Muscle layer of colon (tissue), 2 donors: ENCODE data around the gene RBM46.

Experiments
- H3K27ac ChIP-seq: one replicate; pipeline ENCODE4 v1.7.0; 2013; ENCODE audit warnings: low read depth, mild to moderate bottlenecking, low read length, moderate library complexity
- H3K27me3 ChIP-seq, 2 donors: one replicate each; pipeline ENCODE4 v1.7.0; 2013; ENCODE audit warnings: low read length in 2 of 2, mild to moderate bottlenecking in 2 of 2; ENCODE audit not compliant: insufficient read depth in 2 of 2, control insufficient read depth in 1 of 2
- H3K36me3 ChIP-seq: one replicate; pipeline ENCODE4 v1.7.0; 2013; ENCODE audit warnings: mild to moderate bottlenecking, low read length; ENCODE audit not compliant: insufficient read depth
- H3K4me1 ChIP-seq: one replicate; pipeline ENCODE4 v1.7.0; 2013; ENCODE audit warnings: mild to moderate bottlenecking, low read length; ENCODE audit not compliant: insufficient read depth
- H3K4me3 ChIP-seq, 2 donors: one replicate each; pipeline ENCODE4 v1.7.0; 2013; ENCODE audit warnings: low read length in 2 of 2, low read depth in 1 of 2, mild to moderate bottlenecking in 1 of 2, moderate library complexity in 1 of 2
- H3K9ac ChIP-seq: one replicate; pipeline ENCODE4 v1.7.0; 2013; ENCODE audit warnings: low read length
- H3K9me3 ChIP-seq: one replicate; pipeline ENCODE4 v1.7.0; 2013; ENCODE audit warnings: mild to moderate bottlenecking, low read length
- donor health status: abdominal sarcoma.
- donor health status: Adenocarcinoma of cecum.

RBM46 gene

DNA sequence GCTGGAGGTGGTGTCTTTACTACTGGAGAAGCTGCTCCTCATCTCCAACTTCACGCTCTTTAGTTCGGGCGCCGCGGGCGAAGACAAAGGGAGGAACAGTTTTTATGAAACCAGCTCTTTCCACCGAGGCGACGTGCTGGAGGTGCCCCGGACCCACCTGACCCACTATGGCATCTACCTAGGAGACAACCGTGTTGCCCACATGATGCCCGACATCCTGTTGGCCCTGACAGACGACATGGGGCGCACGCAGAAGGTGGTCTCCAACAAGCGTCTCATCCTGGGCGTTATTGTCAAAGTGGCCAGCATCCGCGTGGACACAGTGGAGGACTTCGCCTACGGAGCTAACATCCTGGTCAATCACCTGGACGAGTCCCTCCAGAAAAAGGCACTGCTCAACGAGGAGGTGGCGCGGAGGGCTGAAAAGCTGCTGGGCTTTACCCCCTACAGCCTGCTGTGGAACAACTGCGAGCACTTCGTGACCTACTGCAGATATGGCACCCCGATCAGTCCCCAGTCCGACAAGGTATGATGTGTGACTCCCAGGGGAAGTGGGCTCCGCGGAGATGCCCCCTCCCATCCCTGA, 36.6 kb upstream of the RBM46 start:
- Histone ChIP-seq H3K9ac (no peak overlapping the region), H3K36me3 (no peaks in the 10 kb centered on the region), H3K27ac (no peak overlapping the region), H3K9me3 (no peaks in the 10 kb centered on the region), H3K27me3 (peaks cover 8 to 19% of the 10 kb centered on the region in 2 donors), H3K4me1 (peaks cover 8% of the 10 kb centered on the region), H3K4me3 (peak overlapping the region; percentile 74 to 82)

DNA sequence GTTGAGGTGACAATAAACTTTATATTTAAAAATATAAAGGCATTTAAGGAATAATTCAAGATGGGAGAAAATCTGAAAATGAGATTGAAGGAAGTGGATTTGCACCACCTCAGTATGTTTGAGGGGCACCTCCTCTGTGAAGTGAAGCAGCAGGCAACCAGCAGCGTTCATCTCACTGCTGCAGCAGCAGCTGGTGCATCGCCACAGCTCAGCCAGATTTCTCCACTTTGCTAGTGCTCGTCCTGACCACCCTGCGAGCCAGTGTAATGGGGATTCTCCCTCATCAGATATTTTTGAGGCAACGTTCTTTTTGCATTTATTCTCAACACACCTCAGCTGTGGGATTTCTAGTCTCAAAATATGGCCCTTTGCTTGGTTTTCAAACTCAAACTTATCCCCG, 23.4 kb upstream of the RBM46 start:
- H3K36me3 ChIP-seq = no peaks in the 10 kb centered on the region

DNA sequence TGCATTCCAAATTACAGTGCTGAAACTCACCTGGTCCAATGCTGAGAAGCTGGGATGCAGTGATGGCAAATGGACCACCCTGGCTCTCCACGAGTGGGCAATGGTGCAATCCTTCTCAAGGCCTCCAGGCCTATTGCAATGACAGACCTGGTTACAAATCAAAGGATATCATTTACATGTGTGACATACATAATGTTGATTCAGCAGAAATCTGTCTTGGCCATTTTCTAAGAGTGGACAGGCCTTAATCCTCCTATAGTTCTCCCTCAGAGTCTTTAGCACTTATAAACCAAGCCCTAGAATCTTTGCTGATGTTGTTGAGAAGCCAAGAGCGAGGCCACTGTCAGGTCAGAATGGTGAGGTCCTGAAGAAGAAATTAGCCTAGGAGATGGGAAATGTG, 20.2 kb upstream of the RBM46 start:
- Histone ChIP-seq H3K27me3 (no peaks in the 10 kb centered on the region), H3K9ac (no peak overlapping the region), H3K9me3 (no peaks in the 10 kb centered on the region), H3K4me3 (no peak overlapping the region), H3K36me3 (no peaks in the 10 kb centered on the region), H3K27ac (no peak overlapping the region), H3K4me1 (no peaks in the 10 kb centered on the region)

More for the DNA sequence above, 23.4 kb upstream of the RBM46 start:
- no peaks in the 10 kb centered on the region for H3K9me3 ChIP-seq
- no peak overlapping the region for H3K9ac ChIP-seq
- H3K27ac ChIP-seq = no peak overlapping the region
- H3K4me3 ChIP-seq = no peak overlapping the region
- no peaks in the 10 kb centered on the region for H3K27me3 ChIP-seq
- H3K4me1 ChIP-seq = no peaks in the 10 kb centered on the region

DNA sequence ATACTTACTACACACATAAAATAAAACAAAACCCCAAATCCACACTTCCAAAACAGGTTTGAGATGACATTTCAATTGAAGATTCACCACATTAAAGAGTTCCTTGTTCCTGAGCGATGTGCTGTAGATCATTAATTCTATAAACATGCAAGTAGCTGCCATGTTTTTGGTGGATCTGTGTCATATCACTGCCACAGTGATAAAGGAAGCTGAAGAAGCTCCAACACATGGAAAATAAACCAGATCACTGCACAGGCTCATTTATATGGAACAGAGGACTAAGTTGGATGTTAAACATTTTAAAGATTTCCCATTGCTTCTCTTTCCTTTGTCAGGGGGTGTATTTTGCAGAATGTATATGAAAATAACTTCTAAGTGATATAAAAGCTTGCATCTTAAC, 2.8 kb upstream of the RBM46 start:
- H3K9me3 ChIP-seq = no peaks in the 10 kb centered on the region

GRCh38 chr4:154779362-154779947, 1.6 kb upstream of the RBM46 start:
- H3K4me3 ChIP-seq = no peak overlapping the region
- H3K4me1 ChIP-seq = peaks cover 14% of the 10 kb centered on the region
- H3K9ac ChIP-seq = no peak overlapping the region
- H3K27me3 ChIP-seq = no peaks in the 10 kb centered on the region
- no peaks in the 10 kb centered on the region for H3K9me3 ChIP-seq
- H3K27ac ChIP-seq = no peak overlapping the region
- H3K36me3 ChIP-seq = no peaks in the 10 kb centered on the region

More for the DNA sequence above, 2.8 kb upstream of the RBM46 start:
- Histone ChIP-seq H3K9ac (no peak overlapping the region), H3K36me3 (no peaks in the 10 kb centered on the region), H3K27me3 (no peaks in the 10 kb centered on the region), H3K27ac (no peak overlapping the region), H3K4me3 (no peak overlapping the region), H3K4me1 (peaks cover 14% of the 10 kb centered on the region)

DNA sequence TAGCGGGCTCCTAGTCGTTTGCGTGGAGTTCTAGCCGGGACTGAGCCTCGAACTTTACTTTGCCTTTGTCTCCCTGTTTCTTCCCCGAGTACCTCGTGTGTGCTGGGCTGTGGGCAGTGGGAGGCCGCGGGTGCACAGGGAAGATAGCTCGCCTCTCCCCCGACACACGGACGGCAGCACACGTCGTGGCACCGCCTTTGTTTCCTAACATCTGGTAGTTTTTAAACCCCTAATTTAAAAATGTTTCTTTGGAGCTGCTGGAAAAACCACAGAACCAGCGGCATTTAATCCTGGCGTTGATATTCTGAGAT, 866 bp downstream of the RBM46 start:
- H3K4me1 ChIP-seq = peaks cover 14% of the 10 kb centered on the region
- no peak overlapping the region for H3K4me3 ChIP-seq
- H3K9me3 ChIP-seq = no peaks in the 10 kb centered on the region
- H3K27ac ChIP-seq = no peak overlapping the region
- no peak overlapping the region for H3K9ac ChIP-seq
- H3K36me3 ChIP-seq = no peaks in the 10 kb centered on the region
- H3K27me3 ChIP-seq = no peaks in the 10 kb centered on the region

DNA sequence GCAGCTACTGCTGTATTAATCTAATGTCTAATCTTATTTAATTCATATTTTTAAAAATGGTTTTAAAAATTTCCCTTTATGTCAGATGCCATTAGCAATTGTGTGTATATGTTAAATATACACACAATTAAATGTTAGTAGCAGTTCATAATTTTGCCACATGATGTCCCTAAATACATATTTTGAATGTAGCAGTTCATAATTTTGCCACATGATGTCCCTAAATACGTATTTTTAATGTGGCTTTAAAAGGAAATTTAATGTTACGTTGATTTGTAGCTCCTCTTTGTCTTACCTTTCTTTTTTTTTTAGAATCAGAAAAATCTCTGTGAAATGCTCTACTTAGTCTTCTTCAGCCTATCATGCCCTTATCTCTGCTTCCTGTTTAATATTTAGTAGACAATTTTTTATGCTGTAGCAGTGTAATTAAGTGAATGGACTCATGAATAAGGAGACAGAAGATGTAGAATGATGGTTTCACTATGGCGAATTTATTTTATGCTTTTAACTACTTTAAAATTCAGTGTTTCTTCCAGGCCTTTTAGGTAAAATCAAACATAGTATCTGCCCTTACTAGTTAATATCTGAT, 26.1 kb downstream of the RBM46 start:
- Histone ChIP-seq H3K4me3 (no peak overlapping the region), H3K27me3 (no peaks in the 10 kb centered on the region), H3K9ac (no peak overlapping the region), H3K36me3 (no peaks in the 10 kb centered on the region), H3K9me3 (no peaks in the 10 kb centered on the region), H3K27ac (no peak overlapping the region), H3K4me1 (no peaks in the 10 kb centered on the region)

DNA sequence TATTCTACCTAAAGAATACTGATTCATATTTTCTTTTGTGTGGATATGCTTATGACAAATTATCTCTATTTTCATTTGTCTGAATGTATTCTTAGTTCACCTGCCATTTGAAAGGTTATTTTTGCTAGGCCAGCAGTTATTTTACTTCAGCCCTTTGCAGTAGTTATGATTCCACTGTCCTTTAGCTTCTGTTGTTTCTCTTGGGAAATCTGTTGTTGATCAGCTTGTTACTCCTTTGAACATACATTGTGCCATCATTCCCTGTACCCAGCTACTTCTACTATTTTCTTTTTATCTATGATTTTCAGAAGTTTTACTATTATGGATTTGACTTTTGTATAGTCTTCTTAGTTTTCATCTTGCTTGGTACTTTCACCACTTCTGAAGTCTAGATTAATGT, 37.2 kb downstream of the RBM46 start:
- no peaks in the 10 kb centered on the region for H3K36me3 ChIP-seq
- no peak overlapping the region for H3K4me3 ChIP-seq
- H3K27ac ChIP-seq = no peak overlapping the region
- no peaks in the 10 kb centered on the region for H3K9me3 ChIP-seq
- H3K27me3 ChIP-seq = no peaks in the 10 kb centered on the region
- H3K9ac ChIP-seq = no peak overlapping the region
- H3K4me1 ChIP-seq = no peaks in the 10 kb centered on the region

DNA sequence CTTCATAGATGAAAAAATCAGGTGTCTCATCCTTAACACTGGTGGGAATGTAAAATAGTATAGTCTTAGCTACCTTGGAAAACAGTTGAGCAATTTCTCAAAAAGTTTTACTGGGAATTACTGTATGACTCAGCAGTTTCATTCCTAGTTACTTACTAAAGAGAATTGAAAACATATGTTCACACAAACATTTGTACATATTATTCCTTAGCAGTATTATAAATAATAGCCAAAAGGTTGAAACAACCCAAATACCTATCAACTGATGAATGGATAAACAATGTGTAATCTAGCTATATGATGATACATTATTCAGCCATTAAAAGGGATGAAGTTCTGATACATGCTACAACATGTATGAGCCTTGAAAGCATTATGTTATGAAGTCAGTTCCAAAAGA, 41.7 kb downstream of the RBM46 start:
- H3K4me1 ChIP-seq = no peaks in the 10 kb centered on the region
- H3K27ac ChIP-seq = no peak overlapping the region
- no peak overlapping the region for H3K4me3 ChIP-seq
- H3K27me3 ChIP-seq = no peaks in the 10 kb centered on the region
- H3K9me3 ChIP-seq = no peaks in the 10 kb centered on the region
- no peaks in the 10 kb centered on the region for H3K36me3 ChIP-seq
- no peak overlapping the region for H3K9ac ChIP-seq

DNA sequence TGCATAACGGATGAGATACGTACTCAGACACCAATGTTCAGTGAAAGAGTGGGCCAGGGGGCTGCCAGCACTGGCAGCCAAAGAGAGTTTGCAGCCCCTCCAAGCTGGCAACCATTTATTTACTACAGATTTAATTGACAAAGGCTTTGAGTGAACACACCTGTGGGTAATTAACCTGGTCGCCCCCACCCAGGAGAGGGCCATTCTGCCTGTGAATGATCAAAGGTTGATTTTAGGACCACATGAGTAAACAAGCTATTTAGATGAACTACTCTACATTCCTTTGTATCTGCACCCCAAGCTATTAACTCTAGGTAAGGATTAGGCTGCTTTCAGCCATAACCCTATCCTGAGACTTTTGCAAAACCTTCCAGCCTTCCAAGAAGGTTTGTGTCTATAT, 55.0 kb downstream of the RBM46 start:
- Histone ChIP-seq H3K4me1 (no peaks in the 10 kb centered on the region), H3K9ac (no peak overlapping the region), H3K4me3 (no peak overlapping the region), H3K9me3 (no peaks in the 10 kb centered on the region), H3K27ac (no peak overlapping the region), H3K27me3 (no peaks in the 10 kb centered on the region), H3K36me3 (no peaks in the 10 kb centered on the region)

DNA sequence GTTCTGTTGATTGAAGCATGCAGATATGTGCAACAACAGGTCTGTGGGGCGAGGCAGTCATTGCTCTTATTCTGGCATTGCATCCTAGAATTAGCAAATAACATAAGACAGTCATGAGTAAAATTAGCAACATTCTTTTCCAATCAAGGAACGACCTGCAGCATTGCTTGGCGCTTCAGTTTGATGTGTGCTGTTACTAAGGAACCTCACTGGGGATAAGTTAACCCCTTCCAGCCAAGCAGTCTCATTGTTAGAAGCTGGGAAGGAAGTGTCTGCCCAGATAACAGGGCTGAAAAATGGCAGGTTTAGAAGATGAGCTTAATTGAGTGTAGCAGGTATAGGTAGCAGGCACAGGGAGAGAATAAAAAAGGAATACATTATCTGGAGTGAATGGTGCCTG, 55.4 kb downstream of the RBM46 start:
- no peaks in the 10 kb centered on the region for H3K4me1 ChIP-seq
- no peak overlapping the region for H3K27ac ChIP-seq
- no peaks in the 10 kb centered on the region for H3K36me3 ChIP-seq
- H3K27me3 ChIP-seq = no peaks in the 10 kb centered on the region
- H3K9me3 ChIP-seq = no peaks in the 10 kb centered on the region
- no peak overlapping the region for H3K4me3 ChIP-seq
- no peak overlapping the region for H3K9ac ChIP-seq

GRCh38 chr4:154838155-154838554, 57.1 kb downstream of the RBM46 start:
- Histone ChIP-seq H3K9ac (no peak overlapping the region), H3K36me3 (no peaks in the 10 kb centered on the region), H3K9me3 (no peaks in the 10 kb centered on the region), H3K27ac (no peak overlapping the region), H3K27me3 (no peaks in the 10 kb centered on the region), H3K4me3 (no peak overlapping the region), H3K4me1 (no peaks in the 10 kb centered on the region)
